Measurements from ENCODE around the gene PIAS2.

DNA sequence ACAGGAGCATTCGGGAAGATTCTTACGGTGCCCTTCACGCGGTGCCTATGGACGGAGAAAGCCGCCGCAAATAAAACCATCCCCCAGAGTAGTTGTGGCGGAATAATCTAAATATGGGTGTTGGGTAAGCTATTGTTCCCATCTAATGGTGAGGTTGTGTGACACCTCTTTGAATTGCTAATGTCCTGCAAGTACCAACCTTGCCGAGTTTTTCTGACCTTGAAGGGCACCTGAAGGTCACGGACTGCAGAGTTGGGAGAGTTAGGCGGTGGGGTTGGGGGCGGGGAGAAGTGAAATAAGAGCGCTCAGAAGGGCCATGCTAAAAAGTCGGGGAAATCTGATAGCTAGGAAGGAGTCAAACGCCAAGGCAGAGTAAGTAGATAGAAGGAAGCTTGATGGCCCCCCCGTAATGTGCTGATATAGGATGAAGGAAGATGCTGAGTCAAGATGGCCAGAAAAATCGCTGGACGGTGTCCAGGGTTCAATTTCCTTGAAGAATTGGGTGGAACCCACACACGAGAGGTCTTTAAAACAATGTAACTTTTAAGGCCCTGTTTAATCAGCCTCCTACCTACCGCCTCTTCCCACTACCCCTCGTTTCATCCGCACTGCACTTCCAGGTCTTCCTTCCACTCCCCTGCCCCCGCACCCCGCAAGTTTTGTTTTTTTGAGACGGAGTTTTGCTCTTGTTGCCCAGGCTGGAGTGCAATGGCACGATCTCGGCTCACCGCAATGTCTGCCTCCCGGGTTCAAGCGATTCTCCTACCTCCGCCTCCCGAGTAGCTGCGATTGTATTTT, 695 bp upstream of the PIAS2 start:
- TF ChIP-seq, protein P1, sequence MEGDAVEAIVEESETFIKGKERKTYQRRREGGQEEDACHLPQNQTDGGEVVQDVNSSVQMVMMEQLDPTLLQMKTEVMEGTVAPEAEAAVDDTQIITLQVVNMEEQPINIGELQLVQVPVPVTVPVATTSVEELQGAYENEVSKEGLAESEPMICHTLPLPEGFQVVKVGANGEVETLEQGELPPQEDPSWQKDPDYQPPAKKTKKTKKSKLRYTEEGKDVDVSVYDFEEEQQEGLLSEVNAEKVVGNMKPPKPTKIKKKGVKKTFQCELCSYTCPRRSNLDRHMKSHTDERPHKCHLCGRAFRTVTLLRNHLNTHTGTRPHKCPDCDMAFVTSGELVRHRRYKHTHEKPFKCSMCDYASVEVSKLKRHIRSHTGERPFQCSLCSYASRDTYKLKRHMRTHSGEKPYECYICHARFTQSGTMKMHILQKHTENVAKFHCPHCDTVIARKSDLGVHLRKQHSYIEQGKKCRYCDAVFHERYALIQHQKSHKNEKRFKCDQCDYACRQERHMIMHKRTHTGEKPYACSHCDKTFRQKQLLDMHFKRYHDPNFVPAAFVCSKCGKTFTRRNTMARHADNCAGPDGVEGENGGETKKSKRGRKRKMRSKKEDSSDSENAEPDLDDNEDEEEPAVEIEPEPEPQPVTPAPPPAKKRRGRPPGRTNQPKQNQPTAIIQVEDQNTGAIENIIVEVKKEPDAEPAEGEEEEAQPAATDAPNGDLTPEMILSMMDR (IDR thresholded peaks at IDR 0.05), result no peak
- TF ChIP-seq POLR2A (IDR thresholded peaks at IDR 0.05), result no peak
